Ectodermal cell (in vitro differentiated cells): ENCODE data around the gene TULP4.
"Not testable (repeated sequence)": the region's sequence is repeated elsewhere in the genome, so short reads cannot be mapped to it uniquely, and the experiment has no call there.

Source experiments
- H3K27ac ChIP-seq: 2 replicates; pipeline ENCODE4 v1.7.0; 2013; ENCODE audit warnings: mild to moderate bottlenecking, low read depth, low read length; ENCODE audit not compliant: insufficient read depth, poor library complexity, severe bottlenecking
- H3K27me3 ChIP-seq: 2 replicates; pipeline ENCODE4 v1.7.0; 2013; ENCODE audit warnings: mild to moderate bottlenecking, low read length; ENCODE audit not compliant: insufficient read depth, control insufficient read depth, poor library complexity, severe bottlenecking
- H3K36me3 ChIP-seq: one replicate; pipeline ENCODE4 v1.7.0; 2013; ENCODE audit warnings: low read length; ENCODE audit not compliant: control insufficient read depth, insufficient read depth
- H3K4me1 ChIP-seq: one replicate; pipeline ENCODE4 v1.7.0; 2013; ENCODE audit warnings: low read length; ENCODE audit not compliant: control insufficient read depth, insufficient read depth
- H3K4me3 ChIP-seq: 2 replicates; pipeline ENCODE4 v1.7.0; 2013; ENCODE audit warnings: low read depth, low read length, control low read depth; ENCODE audit not compliant: insufficient read depth
- H3K9me3 ChIP-seq: 2 replicates; pipeline ENCODE4 v1.7.0; 2013; ENCODE audit warnings: mild to moderate bottlenecking, low read length, moderate library complexity; ENCODE audit not compliant: control insufficient read depth
- WGBS, 2 experiments: methylation state at CpG; one replicate each; pipeline ENCODE4 v1.1.7; 2013; ENCODE audit warnings: missing lambda C conversion rate in 2 of 2; 5-methylcytosine and 5-hydroxymethylcytosine counted together

Gene TULP4

DNA sequence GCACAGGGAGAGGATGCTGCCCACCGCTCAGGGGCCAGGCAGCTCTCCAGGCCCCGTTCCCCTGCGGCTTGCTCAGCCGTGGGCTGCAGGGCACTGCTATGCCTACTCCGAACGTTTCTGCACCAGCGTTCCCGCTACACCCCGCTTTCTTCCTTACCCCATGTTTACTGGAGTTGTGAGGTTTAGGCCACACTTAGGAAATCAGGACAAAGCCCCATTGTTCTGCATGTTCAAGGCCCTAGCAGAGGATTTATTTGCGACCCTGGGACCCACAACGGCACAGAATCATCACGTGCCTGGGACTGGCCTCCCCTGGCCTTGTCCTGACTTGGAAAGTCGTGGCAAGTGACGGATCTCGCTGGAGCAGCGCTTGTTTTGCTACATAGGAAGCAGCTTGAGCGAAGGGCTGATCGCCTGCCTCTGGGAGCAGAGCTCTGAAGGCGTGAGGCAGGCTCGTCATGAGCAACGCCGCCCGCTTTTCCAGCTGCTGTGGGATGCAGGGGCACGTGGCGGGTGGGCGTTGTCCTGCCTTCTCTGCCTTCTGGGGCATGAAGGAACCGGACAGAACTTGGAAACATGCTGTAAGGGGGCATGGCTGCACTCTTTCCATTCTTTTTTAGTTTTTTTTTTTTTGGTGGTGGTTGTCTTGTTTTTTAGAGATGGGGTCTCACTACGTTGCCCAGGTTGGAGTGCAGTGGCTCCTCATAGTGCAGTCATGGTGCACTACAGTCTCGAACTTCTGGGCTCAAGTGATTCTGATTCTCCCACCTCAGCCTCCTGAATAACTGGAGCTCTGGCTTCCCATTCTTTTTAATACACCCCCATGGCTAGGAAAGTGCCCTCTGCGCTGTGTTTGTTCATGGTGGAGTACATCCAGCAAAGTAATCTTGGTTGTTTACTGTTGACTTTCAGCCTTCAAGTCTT lies 233.0 kb downstream of the TULP4 start:
- no peak overlapping the region for H3K27ac ChIP-seq
- 90% methylated on average over 30 of the region's 30 CpGs for WGBS, 2 experiments
- no peaks in the 10 kb centered on the region for H3K27me3 ChIP-seq
- no peaks in the 10 kb centered on the region for H3K9me3 ChIP-seq
- H3K36me3 ChIP-seq = no peaks in the 10 kb centered on the region
- H3K4me1 ChIP-seq = peaks cover 3% of the 10 kb centered on the region
- H3K4me3 ChIP-seq = no peak overlapping the region

DNA sequence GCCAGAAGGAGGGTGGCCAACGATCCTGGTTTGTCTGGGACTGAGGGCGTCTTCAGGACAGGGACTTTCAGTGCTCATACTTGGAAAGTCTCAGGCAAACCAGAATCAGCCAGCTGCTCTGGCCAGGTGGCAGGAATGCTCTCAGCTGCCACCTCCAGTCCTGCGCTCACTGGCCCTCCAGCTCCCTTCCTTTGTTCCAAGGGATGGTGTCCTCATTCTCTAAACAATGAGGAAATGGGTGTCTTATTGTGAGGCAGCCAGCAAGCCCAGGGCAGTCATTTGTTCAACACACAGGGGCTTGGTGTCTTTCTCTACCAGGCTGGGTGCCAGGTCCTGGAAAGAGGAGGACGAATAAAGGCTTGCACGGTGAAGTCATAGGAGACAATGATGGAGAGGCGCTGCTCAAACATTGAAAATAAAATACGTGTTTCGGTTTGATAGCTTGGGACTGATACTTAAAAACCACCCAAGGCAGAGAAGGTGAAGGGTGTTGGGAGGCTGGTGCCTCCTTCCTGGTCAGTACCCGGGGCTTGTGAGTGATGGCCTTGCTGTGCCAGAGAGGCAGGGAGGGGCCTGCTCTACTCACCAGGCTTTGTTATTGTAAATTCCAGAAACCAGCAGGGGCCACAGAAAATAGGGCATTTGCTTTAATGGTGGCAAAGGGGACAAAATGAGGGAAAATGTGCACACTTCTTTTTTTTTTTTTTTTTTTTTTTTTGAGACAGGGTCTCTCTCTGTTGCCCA lies 236.3 kb downstream of the TULP4 start:
- no peak overlapping the region for H3K4me3 ChIP-seq
- no peaks in the 10 kb centered on the region for H3K36me3 ChIP-seq
- H3K9me3 ChIP-seq = no peaks in the 10 kb centered on the region
- peaks cover 3% of the 10 kb centered on the region for H3K4me1 ChIP-seq
- no peaks in the 10 kb centered on the region for H3K27me3 ChIP-seq
- no peak overlapping the region for H3K27ac ChIP-seq
- 89 to 90% methylated on average over 9 of the region's 9 CpGs for WGBS, 2 experiments

DNA sequence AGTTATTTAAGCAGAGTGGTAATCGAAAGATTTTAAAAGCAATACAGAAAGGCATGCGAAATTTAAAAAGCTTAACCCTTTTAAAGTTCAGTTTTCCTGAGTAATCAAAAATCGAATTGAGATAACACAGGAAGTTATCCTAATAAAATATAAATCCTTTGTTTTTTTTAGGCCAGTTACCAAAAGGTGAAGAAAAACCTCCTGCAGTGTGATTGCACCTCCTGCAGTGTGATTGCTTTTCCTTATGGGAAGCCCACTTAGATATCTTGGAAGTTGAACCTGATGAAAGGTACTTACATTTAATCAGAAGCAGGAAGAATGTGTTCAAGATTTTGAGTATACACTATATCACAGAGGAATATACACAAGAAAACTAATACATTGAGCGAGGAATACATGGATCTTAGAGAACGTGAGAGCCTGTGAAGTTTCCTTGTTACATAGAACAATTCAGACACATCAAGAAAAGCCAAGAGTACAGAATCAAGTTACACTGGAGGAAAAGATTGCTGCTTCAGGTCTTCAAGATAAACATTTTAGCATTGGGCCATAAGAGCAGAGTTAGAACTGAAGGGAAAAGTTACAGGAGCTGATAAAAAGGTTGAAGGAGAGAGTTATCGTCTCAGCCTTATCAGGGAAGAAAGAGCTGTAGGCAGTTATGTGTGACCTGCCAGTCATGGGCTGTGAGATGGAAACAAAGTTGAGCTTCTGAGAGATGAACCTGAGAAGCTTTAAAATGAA lies 240.0 kb downstream of the TULP4 start:
- no peaks in the 10 kb centered on the region for H3K36me3 ChIP-seq
- WGBS, 2 experiments = 87 to 91% methylated on average over 5 to 6 of the region's 6 CpGs
- no peak overlapping the region for H3K27ac ChIP-seq
- no peaks in the 10 kb centered on the region for H3K9me3 ChIP-seq
- no peaks in the 10 kb centered on the region for H3K27me3 ChIP-seq
- H3K4me1 ChIP-seq = peaks cover 3% of the 10 kb centered on the region
- no peak overlapping the region for H3K4me3 ChIP-seq

DNA sequence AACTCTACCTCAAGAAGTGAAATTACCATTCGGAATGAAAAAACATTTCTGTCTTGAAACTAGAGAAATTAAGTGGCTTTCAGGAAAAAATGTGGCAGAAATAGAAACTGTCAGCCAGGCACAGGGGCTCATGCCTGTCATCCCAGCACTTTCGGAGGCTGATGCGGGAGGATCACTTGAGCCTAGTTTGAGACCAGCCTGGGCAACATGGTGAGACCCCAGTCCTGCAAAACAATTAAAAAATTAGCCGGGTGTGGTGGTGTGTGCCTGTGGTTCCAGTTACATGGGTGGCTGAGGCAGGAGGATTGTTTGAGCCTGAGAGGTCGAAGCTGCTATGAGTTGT lies 240.5 kb downstream of the TULP4 start:
- no peak overlapping the region for H3K4me3 ChIP-seq
- 91% methylated on average over 5 of the region's 5 CpGs for WGBS, 2 experiments
- no peaks in the 10 kb centered on the region for H3K9me3 ChIP-seq
- H3K36me3 ChIP-seq = no peaks in the 10 kb centered on the region
- no peaks in the 10 kb centered on the region for H3K4me1 ChIP-seq
- no peaks in the 10 kb centered on the region for H3K27me3 ChIP-seq
- no peak overlapping the region for H3K27ac ChIP-seq

DNA sequence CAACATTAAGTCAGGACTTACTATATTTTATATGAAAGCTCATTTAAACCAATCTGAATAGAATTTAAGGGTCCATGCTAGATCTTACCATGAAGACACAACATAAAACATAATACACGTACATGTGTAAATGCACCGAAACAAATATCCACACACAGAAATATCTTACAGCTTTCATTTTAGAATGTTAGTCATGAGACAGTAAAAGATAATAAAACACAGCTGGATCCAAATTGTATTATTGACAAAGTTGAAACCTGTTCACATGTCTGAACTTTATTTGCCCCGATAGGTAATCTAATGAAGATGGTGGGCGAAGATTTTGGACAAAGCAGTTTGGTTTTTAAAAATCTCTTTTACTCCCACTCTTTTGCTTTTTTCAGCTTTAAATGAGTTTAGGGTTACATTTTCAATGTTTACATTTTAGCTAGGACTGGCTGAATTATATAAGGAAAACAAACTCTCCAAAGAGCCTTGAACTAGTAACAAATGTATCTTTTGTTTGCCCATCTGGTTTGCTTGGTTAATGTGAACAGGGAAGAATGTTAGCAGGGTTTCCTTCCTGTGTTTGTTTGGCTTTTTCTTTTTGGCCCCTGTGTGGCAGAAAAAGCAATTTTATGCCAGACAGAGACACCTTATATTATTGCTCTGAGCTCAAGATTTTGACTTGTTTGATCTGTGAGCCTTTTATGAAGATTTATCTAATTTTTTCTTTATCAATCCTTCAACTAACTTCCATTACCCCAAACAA lies 242.5 kb downstream of the TULP4 start:
- Histone ChIP-seq H3K36me3 (no peaks in the 10 kb centered on the region), H3K27ac (no peak overlapping the region), H3K27me3 (no peaks in the 10 kb centered on the region), H3K9me3 (no peaks in the 10 kb centered on the region), H3K4me1 (no peaks in the 10 kb centered on the region), H3K4me3 (no peak overlapping the region)
- WGBS, 2 experiments = 90 to 100% methylated on average over 3 to 4 of the region's 4 CpGs

DNA sequence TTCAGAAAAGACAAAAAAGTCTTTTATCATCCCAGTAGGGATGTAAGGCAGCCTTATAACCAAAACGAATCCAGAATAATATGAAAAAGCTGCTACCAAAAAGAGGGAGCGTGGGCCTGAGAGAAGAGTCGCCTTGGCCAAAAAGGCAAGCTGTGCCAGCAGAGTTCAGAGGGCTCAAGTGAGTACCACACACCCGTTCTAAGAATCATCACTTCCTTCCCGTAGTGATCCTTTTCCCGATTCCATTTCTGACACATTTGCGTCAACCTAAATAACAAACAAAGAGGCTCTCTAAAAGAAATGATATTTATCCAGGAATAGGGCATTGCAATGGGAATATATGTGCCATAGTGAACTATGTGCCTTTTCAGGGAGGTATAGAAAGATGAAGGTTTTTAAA lies 243.8 kb downstream of the TULP4 start:
- no peaks in the 10 kb centered on the region for H3K27me3 ChIP-seq
- no peak overlapping the region for H3K27ac ChIP-seq
- H3K4me3 ChIP-seq = no peak overlapping the region
- peaks cover 2% of the 10 kb centered on the region for H3K4me1 ChIP-seq
- no peaks in the 10 kb centered on the region for H3K36me3 ChIP-seq
- no peaks in the 10 kb centered on the region for H3K9me3 ChIP-seq
- WGBS, 2 experiments = 88 to 93% methylated on average over 6 to 7 of the region's 7 CpGs

DNA sequence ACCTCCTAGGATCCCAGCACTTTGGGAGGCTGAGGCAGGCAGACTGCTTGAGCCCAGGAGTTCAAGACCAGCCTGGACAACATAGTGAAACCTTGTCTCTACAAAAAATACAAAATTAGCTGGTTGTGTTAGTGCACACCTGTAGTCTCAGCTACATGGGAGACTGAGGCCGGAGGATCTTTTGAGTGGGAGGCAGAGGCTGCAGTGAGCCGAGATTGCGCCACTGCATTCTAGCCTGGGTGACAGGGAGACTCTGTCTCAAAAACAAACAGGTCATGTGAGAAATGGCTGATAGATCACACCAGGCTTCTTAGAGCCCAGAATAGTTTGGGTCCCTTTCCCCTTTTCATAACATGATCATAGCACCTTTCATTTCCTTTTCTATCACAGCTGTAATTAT lies 244.8 kb downstream of the TULP4 start:
- H3K4me1 ChIP-seq = peaks cover 11% of the 10 kb centered on the region
- not testable (repeated sequence) for H3K27ac ChIP-seq, H3K27me3 ChIP-seq, H3K4me3 ChIP-seq, H3K9me3 ChIP-seq, H3K36me3 ChIP-seq
- 90 to 92% methylated on average over 3 of the region's 3 CpGs for WGBS, 2 experiments

DNA sequence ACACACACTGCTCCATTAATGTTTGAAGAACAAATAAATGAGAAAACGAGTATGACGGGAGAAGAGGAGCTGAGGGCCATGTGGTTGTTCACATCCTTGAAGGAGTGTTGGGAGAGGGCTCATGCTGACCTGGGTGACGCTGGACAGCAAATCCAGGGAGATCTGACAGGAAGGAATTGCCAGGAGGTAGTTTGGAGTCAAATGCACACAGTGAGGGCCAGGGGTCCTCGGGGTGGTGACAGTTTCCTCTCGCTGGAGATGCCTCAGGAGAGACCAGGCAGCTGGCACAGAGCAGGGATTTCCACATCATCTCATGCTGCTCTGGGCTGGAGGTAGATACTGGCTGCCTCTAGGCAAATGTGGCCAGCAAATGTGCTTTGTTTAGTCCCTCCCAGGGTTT lies 245.7 kb downstream of the TULP4 start:
- 92% methylated on average over 5 of the region's 5 CpGs for WGBS, 2 experiments
- Histone ChIP-seq H3K4me1 (peaks cover 14% of the 10 kb centered on the region), H3K36me3 (no peaks in the 10 kb centered on the region)

DNA sequence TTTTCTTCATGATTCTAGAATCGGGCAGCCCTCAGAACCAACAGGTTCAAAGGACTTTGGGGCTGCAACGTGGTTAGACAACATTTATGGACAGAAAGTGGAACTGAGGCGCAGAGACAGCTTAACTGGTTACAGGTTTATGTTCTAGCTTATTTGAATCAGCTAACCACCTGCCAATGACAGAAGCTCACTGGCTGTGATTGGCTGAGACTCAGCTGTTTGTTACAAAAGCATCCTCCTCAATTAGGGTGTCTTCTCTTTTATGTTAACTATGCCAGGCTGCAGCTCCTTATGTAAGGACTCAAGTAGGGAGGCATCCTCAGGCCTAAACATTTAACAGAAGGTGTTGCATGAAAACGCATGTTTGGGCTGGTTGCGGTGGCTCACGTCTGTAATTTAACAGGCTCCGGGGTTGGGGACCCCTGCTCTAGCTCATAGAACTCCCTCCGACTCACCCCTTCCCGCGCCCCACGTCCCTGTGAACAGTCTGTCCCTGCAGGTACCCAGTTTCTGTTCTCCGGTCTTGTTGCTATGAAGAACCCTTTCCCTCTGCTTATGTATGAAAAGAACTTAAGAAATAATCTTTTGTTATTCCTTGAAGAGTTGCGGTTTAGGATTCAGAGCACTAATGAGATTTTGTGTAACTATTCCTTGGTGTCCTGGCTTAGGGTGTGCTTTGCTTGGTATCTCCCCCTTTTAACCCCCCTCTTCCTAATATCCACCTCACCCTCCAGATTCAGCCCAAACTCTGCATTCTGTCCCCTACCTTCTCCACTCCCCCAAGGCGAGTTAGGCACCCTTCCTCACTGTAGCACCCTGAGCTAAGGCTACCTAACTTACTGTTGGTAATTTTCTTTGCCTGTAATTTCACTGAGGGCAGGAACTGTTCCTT lies 246.4 kb downstream of the TULP4 start:
- Histone ChIP-seq H3K36me3 (no peaks in the 10 kb centered on the region), H3K9me3 (no peaks in the 10 kb centered on the region), H3K4me3 (no peak overlapping the region), H3K27ac (no peak overlapping the region), H3K4me1 (peaks cover 14% of the 10 kb centered on the region), H3K27me3 (no peaks in the 10 kb centered on the region)
- 91% methylated on average over 13 to 14 of the region's 14 CpGs for WGBS, 2 experiments

More for the DNA sequence above, 245.7 kb downstream of the TULP4 start:
- Histone ChIP-seq H3K4me3 (no peak overlapping the region), H3K9me3 (no peaks in the 10 kb centered on the region), H3K27ac (no peak overlapping the region), H3K27me3 (no peaks in the 10 kb centered on the region)
